ENCODE results near the gene POLR2E.

Gene POLR2E

GRCh38 chr19:1066748-1067340 is 28.3 kb downstream of the POLR2E start, which contains the start of gene ARHGAP45:
TSS of gene ARHGAP45 (plus strand) at chr19:1067167. CDS start at chr19:1067406, 239 bp downstream.
- Histone ChIP-seq H3K4me3 (ENCODE audit: low read depth, low read length) (no peak within 1 kb of the TSS), H3K27me3 (replicated peaks) (peaks cover 7% of the 10 kb centered on the region), H3K27ac (no peak within 1 kb of the TSS), H3K36me3 (replicated peaks) (no peaks in the 10 kb centered on the region)
- DNase-seq: no peak
- in situ Hi-C loops (cut with HindIII; ENCODE audit: low pct_ligation_motif_present, low sequenced_read_pairs): no loop called here
- TF ChIP-seq, protein P1, sequence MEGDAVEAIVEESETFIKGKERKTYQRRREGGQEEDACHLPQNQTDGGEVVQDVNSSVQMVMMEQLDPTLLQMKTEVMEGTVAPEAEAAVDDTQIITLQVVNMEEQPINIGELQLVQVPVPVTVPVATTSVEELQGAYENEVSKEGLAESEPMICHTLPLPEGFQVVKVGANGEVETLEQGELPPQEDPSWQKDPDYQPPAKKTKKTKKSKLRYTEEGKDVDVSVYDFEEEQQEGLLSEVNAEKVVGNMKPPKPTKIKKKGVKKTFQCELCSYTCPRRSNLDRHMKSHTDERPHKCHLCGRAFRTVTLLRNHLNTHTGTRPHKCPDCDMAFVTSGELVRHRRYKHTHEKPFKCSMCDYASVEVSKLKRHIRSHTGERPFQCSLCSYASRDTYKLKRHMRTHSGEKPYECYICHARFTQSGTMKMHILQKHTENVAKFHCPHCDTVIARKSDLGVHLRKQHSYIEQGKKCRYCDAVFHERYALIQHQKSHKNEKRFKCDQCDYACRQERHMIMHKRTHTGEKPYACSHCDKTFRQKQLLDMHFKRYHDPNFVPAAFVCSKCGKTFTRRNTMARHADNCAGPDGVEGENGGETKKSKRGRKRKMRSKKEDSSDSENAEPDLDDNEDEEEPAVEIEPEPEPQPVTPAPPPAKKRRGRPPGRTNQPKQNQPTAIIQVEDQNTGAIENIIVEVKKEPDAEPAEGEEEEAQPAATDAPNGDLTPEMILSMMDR (IDR thresholded peaks at IDR 0.05; ENCODE audit: low read depth, low read length, missing control alignments): no peak

DNA sequence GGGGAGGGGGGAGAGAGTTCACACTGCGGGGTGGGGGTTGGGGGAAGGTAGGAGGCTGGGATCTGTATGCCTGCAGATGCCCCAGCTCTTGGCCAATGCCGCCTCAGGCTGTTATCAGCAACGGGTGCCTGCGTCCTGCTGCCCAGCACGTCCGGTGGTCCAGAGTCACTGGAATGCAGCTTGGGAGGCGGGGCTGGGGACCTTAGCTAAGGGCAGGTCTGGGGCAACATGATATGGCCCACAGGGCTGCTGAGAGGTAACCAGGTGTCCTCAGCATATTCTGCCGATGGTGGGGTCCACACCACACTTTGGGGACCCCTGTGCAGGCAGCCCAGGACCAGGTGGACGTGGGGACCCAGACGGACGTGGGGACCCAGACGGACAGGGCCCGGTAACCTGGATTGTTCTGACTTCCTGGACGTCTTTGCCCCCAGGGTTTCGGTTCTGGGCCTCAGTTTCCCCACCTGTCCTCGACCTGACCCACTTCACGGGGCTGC is 28.9 kb downstream of the POLR2E start:
- TF ChIP-seq, protein P1 (IDR thresholded peaks at IDR 0.05; ENCODE audit: low read depth, low read length, missing control alignments): no peak
- Histone ChIP-seq H3K27me3 (replicated peaks) (peaks cover 7% of the 10 kb centered on the region), H3K27ac (no peak overlapping the region), H3K4me3 (ENCODE audit: low read depth, low read length) (no peak overlapping the region), H3K36me3 (replicated peaks) (no peaks in the 10 kb centered on the region)
- in situ Hi-C loops (cut with HindIII; ENCODE audit: low pct_ligation_motif_present, low sequenced_read_pairs): no loop called here
- no peak for DNase-seq

DNA sequence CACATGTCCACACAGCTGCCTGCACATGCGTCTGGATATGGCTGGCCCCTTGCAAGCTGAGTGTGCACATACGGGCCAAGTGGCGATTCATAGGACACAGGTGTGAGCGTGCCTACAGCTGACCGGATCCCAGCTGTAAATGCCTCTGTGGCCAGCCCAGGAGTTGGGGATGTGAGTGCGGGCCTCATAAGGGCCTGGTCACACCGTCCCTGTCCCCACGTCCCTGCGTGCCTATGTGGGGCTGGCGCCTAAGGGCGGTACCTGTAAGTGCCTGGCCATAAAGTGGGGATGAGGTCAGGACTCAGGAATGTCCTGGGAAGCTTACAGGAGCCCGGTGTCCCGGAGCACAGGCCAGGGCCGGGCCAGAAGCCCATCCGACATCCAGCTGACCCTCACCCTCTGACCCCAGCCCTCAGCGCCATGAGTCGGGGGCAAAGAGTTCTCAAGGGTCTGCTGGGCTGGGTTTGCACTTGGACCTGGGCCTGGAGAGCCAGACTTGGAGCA is 29.5 kb downstream of the POLR2E start:
- in situ Hi-C loops (cut with HindIII; ENCODE audit: low pct_ligation_motif_present, low sequenced_read_pairs): no loop called here
- Histone ChIP-seq H3K27ac (no peak overlapping the region), H3K36me3 (replicated peaks) (no peaks in the 10 kb centered on the region), H3K4me3 (ENCODE audit: low read depth, low read length) (no peak overlapping the region), H3K27me3 (replicated peaks) (peaks cover 2% of the 10 kb centered on the region)
- TF ChIP-seq, protein P1 (IDR thresholded peaks at IDR 0.05; ENCODE audit: low read depth, low read length, missing control alignments): no peak
- DNase-seq: no peak

GRCh38 chr19:1064661-1065605 is 30.2 kb downstream of the POLR2E start:
- Histone ChIP-seq H3K36me3 (replicated peaks) (no peaks in the 10 kb centered on the region), H3K27me3 (replicated peaks) (no peaks in the 10 kb centered on the region), H3K4me3 (ENCODE audit: low read depth, low read length) (no peak overlapping the region), H3K27ac (no peak overlapping the region)
- in situ Hi-C loops (cut with HindIII; ENCODE audit: low pct_ligation_motif_present, low sequenced_read_pairs): no loop called here
- DNase-seq: no peak
- TF ChIP-seq, protein P1 (IDR thresholded peaks at IDR 0.05; ENCODE audit: low read depth, low read length, missing control alignments): peak; percentile 68

DNA sequence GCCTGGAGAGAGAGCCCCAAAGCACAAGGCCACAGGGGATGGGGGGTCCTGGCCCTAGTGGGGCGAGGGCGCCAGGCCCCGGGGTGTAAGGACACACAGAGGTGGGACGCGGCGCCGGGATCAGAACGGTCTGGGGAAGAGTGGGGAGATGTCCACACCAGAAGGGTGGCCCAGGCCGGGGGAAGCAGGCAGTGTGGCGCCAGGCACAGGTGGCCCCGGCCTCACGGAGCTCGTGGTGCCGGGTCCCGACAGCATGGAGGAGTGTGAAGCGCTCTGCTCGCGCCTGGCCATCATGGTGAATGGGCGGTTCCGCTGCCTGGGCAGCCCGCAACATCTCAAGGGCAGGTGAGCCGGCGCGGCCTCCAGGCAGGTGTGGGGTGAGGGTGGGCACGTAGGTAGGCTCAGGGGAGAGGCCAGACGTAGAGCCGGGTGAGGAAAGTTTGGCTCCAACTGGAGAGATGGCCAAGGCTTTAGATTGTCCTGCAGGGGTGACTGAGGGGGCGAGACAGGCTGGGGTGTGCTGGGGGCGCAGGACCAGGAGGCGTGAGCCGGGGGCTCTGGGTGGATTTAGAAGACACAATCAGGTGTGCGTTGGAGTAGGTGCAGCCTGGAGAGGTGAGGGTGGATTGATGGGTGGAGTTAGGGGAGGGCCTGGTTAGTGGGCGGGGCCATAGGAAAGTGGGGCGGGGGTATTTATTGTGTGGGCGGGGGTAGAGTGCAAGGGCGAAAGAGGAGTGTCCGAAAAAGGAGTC is 31.1 kb downstream of the POLR2E start:
- Histone ChIP-seq H3K27me3 (replicated peaks) (no peaks in the 10 kb centered on the region), H3K4me3 (ENCODE audit: low read depth, low read length) (no peak overlapping the region), H3K27ac (no peak overlapping the region), H3K36me3 (replicated peaks) (no peaks in the 10 kb centered on the region)
- DNase-seq: no peak
- in situ Hi-C loops (cut with HindIII; ENCODE audit: low pct_ligation_motif_present, low sequenced_read_pairs): no loop called here
- TF ChIP-seq, protein P1 (IDR thresholded peaks at IDR 0.05; ENCODE audit: low read depth, low read length, missing control alignments): no peak
